ENCODE measurements around the gene KCTD12.

KCTD12 gene

DNA sequence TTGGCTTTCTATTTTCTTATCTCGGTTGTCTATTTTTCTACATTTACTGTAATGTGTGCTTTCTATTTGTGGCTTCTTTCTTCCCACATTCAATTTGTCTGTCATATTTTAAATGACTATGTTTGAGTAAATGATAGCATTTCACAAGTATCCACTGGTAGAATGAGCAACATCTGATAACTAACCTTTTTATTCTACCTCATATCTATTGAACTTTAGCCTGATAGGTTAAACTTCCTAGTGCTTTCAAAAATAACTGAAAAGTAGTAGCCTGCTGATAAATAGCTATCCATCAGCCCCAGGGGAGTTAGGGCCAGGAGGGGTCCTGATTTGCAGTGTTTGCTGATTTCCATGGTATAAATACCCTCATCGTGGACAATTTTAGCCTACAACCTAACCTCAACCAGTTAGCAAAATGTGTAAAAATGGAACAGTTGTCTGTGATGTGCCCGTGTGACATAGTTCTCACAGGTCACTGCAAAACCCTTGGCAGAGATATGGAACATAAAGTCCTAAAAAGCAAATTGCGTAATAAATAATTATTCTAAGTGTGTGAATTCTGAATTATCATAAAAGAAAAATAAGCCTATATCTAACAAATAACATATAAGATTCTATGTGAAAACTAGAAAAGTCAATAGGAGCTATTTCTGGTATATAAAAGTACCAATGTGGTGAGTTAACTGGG, 32.1 kb downstream of the KCTD12 start:
- Histone ChIP-seq H3K27me3 (ENCODE audit: low read depth, low read length) (no peaks in the 10 kb centered on the region), H3K4me3 (ENCODE audit: low read length) (no peak overlapping the region), H4K20me1 (ENCODE audit: insufficient read depth, low read length) (no peaks in the 10 kb centered on the region), H3K79me2 (ENCODE audit: low read length) (no peaks in the 10 kb centered on the region), H3K9me3 (ENCODE audit: insufficient read depth, low read length) (no peaks in the 10 kb centered on the region), H2AFZ (ENCODE audit: low read depth, low read length) (no peak overlapping the region), H3K4me2 (ENCODE audit: low read length) (no peak overlapping the region), H3K27ac (ENCODE audit: low read length) (no peak overlapping the region), H3K4me1 (ENCODE audit: low read length) (no peaks in the 10 kb centered on the region), H3K36me3 (replicated peaks; ENCODE audit: low read depth, low read length) (no peaks in the 10 kb centered on the region), H3K9ac (ENCODE audit: low read length) (no peak overlapping the region)
- TF ChIP-seq, protein P1, sequence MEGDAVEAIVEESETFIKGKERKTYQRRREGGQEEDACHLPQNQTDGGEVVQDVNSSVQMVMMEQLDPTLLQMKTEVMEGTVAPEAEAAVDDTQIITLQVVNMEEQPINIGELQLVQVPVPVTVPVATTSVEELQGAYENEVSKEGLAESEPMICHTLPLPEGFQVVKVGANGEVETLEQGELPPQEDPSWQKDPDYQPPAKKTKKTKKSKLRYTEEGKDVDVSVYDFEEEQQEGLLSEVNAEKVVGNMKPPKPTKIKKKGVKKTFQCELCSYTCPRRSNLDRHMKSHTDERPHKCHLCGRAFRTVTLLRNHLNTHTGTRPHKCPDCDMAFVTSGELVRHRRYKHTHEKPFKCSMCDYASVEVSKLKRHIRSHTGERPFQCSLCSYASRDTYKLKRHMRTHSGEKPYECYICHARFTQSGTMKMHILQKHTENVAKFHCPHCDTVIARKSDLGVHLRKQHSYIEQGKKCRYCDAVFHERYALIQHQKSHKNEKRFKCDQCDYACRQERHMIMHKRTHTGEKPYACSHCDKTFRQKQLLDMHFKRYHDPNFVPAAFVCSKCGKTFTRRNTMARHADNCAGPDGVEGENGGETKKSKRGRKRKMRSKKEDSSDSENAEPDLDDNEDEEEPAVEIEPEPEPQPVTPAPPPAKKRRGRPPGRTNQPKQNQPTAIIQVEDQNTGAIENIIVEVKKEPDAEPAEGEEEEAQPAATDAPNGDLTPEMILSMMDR (IDR thresholded peaks at IDR 0.05; ENCODE audit: low read depth, low read length), result no peak
- no peak for TF ChIP-seq EZH2phosphoT487 (IDR thresholded peaks at IDR 0.05; ENCODE audit: low read depth)

DNA sequence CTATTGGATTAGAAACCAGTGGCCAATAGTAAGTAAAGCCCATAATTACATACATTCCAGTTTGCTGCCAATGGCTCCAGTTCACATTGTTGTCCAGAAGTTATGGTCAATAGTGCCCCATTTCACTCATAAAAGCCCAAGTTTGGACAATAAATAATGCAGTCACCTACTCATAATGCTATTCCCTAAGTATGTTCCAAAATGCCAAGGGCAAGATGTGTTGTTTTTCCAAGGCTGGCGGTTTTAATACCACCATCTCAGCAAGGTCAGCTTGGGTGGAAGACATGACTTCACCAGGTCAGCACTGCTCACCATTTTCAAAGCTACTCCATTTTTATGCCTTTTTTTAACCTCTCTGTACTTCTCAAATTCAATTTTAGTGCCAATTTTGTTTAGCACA, 32.7 kb downstream of the KCTD12 start:
- Histone ChIP-seq H3K36me3 (replicated peaks; ENCODE audit: low read depth, low read length) (no peaks in the 10 kb centered on the region), H3K9me3 (ENCODE audit: insufficient read depth, low read length) (no peaks in the 10 kb centered on the region), H3K27me3 (ENCODE audit: low read depth, low read length) (no peaks in the 10 kb centered on the region), H3K27ac (ENCODE audit: low read length) (no peak overlapping the region), H3K79me2 (ENCODE audit: low read length) (no peaks in the 10 kb centered on the region), H4K20me1 (ENCODE audit: insufficient read depth, low read length) (no peaks in the 10 kb centered on the region), H3K4me1 (ENCODE audit: low read length) (no peaks in the 10 kb centered on the region), H3K4me3 (ENCODE audit: low read length) (no peak overlapping the region), H2AFZ (ENCODE audit: low read depth, low read length) (no peak overlapping the region), H3K9ac (ENCODE audit: low read length) (no peak overlapping the region), H3K4me2 (ENCODE audit: low read length) (no peak overlapping the region)
- TF ChIP-seq, protein P1 (IDR thresholded peaks at IDR 0.05; ENCODE audit: low read depth, low read length), result no peak
- TF ChIP-seq EZH2phosphoT487 (IDR thresholded peaks at IDR 0.05; ENCODE audit: low read depth), result no peak

DNA sequence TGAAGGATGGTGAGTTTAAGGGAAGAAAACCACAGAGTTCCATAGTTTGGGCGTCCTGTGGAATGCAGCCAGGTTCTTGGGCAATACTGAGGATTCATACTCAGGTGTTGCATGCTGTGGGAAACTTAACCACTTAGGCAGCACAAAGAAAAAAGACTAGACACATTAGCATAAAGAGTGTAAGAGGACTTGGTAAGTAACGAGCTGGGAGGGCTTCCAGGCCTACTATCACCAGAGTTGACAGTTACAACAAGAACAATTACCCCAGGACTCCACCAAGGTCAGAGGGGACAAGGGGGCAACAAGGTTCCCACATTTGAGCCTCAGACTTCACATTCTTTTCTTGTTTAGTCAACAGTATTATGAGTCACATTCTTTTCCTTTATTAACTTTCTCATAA, 33.2 kb downstream of the KCTD12 start:
- Histone ChIP-seq H3K36me3 (replicated peaks; ENCODE audit: low read depth, low read length) (no peaks in the 10 kb centered on the region), H3K27ac (ENCODE audit: low read length) (no peak overlapping the region), H3K4me1 (ENCODE audit: low read length) (no peaks in the 10 kb centered on the region), H3K79me2 (ENCODE audit: low read length) (no peaks in the 10 kb centered on the region), H2AFZ (ENCODE audit: low read depth, low read length) (no peak overlapping the region), H4K20me1 (ENCODE audit: insufficient read depth, low read length) (no peaks in the 10 kb centered on the region), H3K4me3 (ENCODE audit: low read length) (no peak overlapping the region), H3K27me3 (ENCODE audit: low read depth, low read length) (no peaks in the 10 kb centered on the region), H3K9me3 (ENCODE audit: insufficient read depth, low read length) (no peaks in the 10 kb centered on the region), H3K4me2 (ENCODE audit: low read length) (no peak overlapping the region), H3K9ac (ENCODE audit: low read length) (no peak overlapping the region)
- TF ChIP-seq, protein P1 (IDR thresholded peaks at IDR 0.05; ENCODE audit: low read depth, low read length), result no peak
- TF ChIP-seq EZH2phosphoT487 (IDR thresholded peaks at IDR 0.05; ENCODE audit: low read depth), result no peak

DNA sequence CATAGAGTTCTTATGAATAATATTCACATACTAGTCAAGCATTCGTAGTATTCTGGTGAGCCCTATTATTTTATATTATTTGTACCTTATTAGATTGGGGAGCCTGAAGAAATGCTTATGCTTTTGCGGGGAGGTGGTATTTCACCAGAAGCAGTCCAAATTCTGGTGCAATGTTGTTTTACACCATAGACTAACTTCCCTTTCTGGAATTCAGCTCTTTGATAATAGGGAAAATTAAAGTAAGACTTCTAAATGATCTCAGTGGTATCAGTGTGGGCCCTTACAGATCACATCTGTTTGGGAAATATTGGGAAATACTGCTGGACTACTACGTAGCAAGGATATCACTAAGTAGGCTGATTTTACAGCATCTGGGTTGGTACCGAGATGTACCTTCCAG, 34.2 kb downstream of the KCTD12 start:
- H3K4me1 ChIP-seq (ENCODE audit: low read length), result no peaks in the 10 kb centered on the region
- no peak overlapping the region for H3K4me2 ChIP-seq (ENCODE audit: low read length)
- no peaks in the 10 kb centered on the region for H3K36me3 ChIP-seq (replicated peaks; ENCODE audit: low read depth, low read length)
- TF ChIP-seq, protein P1 (IDR thresholded peaks at IDR 0.05; ENCODE audit: low read depth, low read length), result no peak
- TF ChIP-seq EZH2phosphoT487 (IDR thresholded peaks at IDR 0.05; ENCODE audit: low read depth), result no peak
- no peaks in the 10 kb centered on the region for H3K9me3 ChIP-seq (ENCODE audit: insufficient read depth, low read length)
- H2AFZ ChIP-seq (ENCODE audit: low read depth, low read length), result no peak overlapping the region
- H4K20me1 ChIP-seq (ENCODE audit: insufficient read depth, low read length), result no peaks in the 10 kb centered on the region
- H3K27me3 ChIP-seq (ENCODE audit: low read depth, low read length), result no peaks in the 10 kb centered on the region
- H3K4me3 ChIP-seq (ENCODE audit: low read length), result no peak overlapping the region
- H3K79me2 ChIP-seq (ENCODE audit: low read length), result no peaks in the 10 kb centered on the region
- no peak overlapping the region for H3K27ac ChIP-seq (ENCODE audit: low read length)
- H3K9ac ChIP-seq (ENCODE audit: low read length), result no peak overlapping the region
